Osteoblast (primary cell): ENCODE results near the gene MARCHF4. TPM values are rescaled to one million over a fixed set of nuclear protein-coding genes. Genes with fewer than 3 reads are reported as not detected.

Experiments
- DNase-seq: peaks from one replicate; pipeline ENCODE4 v3.0.0; 2011; ENCODE audit warnings: low spot score, mixed read lengths; ENCODE audit not compliant: insufficient read length; ENCODE audit errors: missing footprints
- H2AFZ ChIP-seq: 2 replicates; pipeline ENCODE4 v1.6.0; 2011; ENCODE audit warnings: mild to moderate bottlenecking, low read length
- H3K27ac ChIP-seq: 2 replicates; pipeline ENCODE4 v1.5.1; 2011; ENCODE audit warnings: mild to moderate bottlenecking, low read depth, low read length, moderate library complexity
- H3K27me3 ChIP-seq: 2 replicates; pipeline ENCODE4 v1.6.0; 2012; ENCODE audit warnings: mild to moderate bottlenecking, control low read depth, inconsistent platforms, low read length, moderate library complexity; ENCODE audit not compliant: insufficient read depth
- H3K36me3 ChIP-seq: 2 replicates; pipeline ENCODE4 v1.5.1; 2011; ENCODE audit warnings: mild to moderate bottlenecking, low read length, control low read depth, moderate library complexity; ENCODE audit not compliant: insufficient read depth
- H3K4me1 ChIP-seq: 2 replicates; pipeline ENCODE4 v1.5.1; 2011; ENCODE audit warnings: mild to moderate bottlenecking, low read length, control low read depth, moderate library complexity; ENCODE audit not compliant: insufficient read depth
- H3K4me2 ChIP-seq: 2 replicates; pipeline ENCODE4 v1.6.0; 2011; ENCODE audit warnings: mild to moderate bottlenecking, low read length; ENCODE audit not compliant: insufficient read depth
- H3K4me3 ChIP-seq: fragments of 200-600 bp; sonication (generic); 3 replicates; pipeline ENCODE4 v1.5.1; 2012; ENCODE audit warnings: mild to moderate bottlenecking, low read length, inconsistent platforms; ENCODE audit not compliant: insufficient read depth
- H3K79me2 ChIP-seq: 2 replicates; pipeline ENCODE4 v1.6.0; 2012; ENCODE audit warnings: mild to moderate bottlenecking, low read length, control low read depth, inconsistent platforms; ENCODE audit not compliant: insufficient read depth
- H3K9me3 ChIP-seq: 2 replicates; pipeline ENCODE4 v1.5.1; 2011; ENCODE audit warnings: low read depth, low read length, control low read depth
- H4K20me1 ChIP-seq: 2 replicates; pipeline ENCODE4 v1.6.0; 2012; ENCODE audit warnings: mild to moderate bottlenecking, low read length, control low read depth; ENCODE audit not compliant: insufficient read depth
- CTCF ChIP-seq: IDR thresholded peaks from 2 replicates; pipeline ENCODE4 v1.5.1; 2011; ENCODE audit warnings: mild to moderate bottlenecking, low read depth, low read length, moderate library complexity; ENCODE audit errors: extremely low read depth
- total RNA-seq: library from RNA; depleted of rRNA; stranded (reverse); fragments of >200 nt; gene quantifications from 2 replicates; pipeline ENCODE4 v1.2.3, GENCODE V29; 2012

Gene MARCHF4
- total RNA-seq, 1 donor, result 0.72 TPM

- H3K9me3 ChIP-seq, result no peaks in the 10 kb centered on the region
- H3K27ac ChIP-seq, result peak overlapping the region; percentile 37
- no peak overlapping the region for H3K4me3 ChIP-seq
- H3K4me1 ChIP-seq, result peaks cover 25% of the 10 kb centered on the region
- H3K4me2 ChIP-seq, result peak overlapping the region; percentile 28
- no peaks in the 10 kb centered on the region for H3K27me3 ChIP-seq
- no peak for DNase-seq
- TF ChIP-seq CTCF, result no peak
- peaks cover 9% of the 10 kb centered on the region for H3K79me2 ChIP-seq
- H3K36me3 ChIP-seq, result no peaks in the 10 kb centered on the region
- no peak overlapping the region for H2AFZ ChIP-seq
- H4K20me1 ChIP-seq, result no peaks in the 10 kb centered on the region
Measured at GRCh38 chr2:216373896-216374295, 1.6 kb upstream of the MARCHF4 start.

GRCh38 chr2:216372761-216373291 lies 543 bp upstream of the MARCHF4 start:
- H3K4me3 ChIP-seq, result peak overlapping the region; percentile 76
- no peaks in the 10 kb centered on the region for H3K9me3 ChIP-seq
- DNase-seq, result peak; percentile 95
- peak overlapping the region; percentile 91 for H3K4me2 ChIP-seq
- H3K27me3 ChIP-seq, result no peaks in the 10 kb centered on the region
- H4K20me1 ChIP-seq, result no peaks in the 10 kb centered on the region
- no peak for TF ChIP-seq CTCF
- peaks cover 25% of the 10 kb centered on the region for H3K4me1 ChIP-seq
- no peaks in the 10 kb centered on the region for H3K36me3 ChIP-seq
- peaks cover 9% of the 10 kb centered on the region for H3K79me2 ChIP-seq
- no peak overlapping the region for H2AFZ ChIP-seq
- H3K27ac ChIP-seq, result peak overlapping the region; percentile 91

DNA sequence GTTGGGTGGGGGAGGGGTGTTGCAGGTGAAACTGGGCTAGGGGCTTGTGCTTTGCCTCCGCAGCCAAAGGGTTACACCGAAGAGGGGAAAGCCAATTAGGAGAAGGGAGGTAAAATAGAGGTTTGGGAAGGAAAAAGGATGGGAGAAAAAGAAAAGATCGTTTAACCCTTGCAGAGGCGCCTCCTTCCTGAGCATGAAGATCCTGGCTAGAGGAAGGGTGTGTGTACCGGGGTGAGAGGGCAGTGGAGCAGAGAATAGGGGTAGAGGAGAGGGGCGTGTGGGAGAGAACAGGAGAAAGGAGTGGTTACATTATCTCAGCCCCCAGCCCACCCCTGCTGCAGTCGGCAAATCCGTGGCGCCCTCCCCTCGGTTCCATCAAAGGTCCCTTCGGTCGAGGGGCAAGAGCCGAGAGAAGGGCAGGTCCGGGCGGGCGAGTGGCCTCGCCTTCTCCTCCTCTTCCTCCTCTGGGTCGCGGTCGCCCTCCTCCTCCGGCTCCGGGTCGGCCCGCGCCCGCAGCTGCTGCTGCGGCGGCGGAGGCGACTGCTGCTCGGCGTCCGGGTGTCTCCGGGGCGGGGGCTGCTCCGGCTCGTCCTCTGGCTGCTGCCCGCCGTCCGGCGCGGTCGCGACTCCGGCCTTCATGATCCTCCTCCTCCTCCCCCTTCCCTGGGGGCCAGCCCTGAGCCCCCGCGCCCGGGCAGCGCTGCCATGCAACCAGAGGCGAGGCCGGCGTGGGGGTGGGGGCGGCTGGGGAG lies 1.1 kb downstream of the MARCHF4 start:
- peak; percentile 79 for DNase-seq
- peak overlapping the region; percentile 76 for H3K4me3 ChIP-seq
- no peaks in the 10 kb centered on the region for H3K9me3 ChIP-seq
- peaks cover 25% of the 10 kb centered on the region for H3K4me1 ChIP-seq
- no peak for TF ChIP-seq CTCF
- no peaks in the 10 kb centered on the region for H3K36me3 ChIP-seq
- H4K20me1 ChIP-seq, result peaks cover 4% of the 10 kb centered on the region
- H3K79me2 ChIP-seq, result peaks cover 13% of the 10 kb centered on the region
- no peaks in the 10 kb centered on the region for H3K27me3 ChIP-seq
- H3K4me2 ChIP-seq, result peak overlapping the region; percentile 91
- H3K27ac ChIP-seq, result no peak overlapping the region
- H2AFZ ChIP-seq, result peak overlapping the region; percentile 60

DNA sequence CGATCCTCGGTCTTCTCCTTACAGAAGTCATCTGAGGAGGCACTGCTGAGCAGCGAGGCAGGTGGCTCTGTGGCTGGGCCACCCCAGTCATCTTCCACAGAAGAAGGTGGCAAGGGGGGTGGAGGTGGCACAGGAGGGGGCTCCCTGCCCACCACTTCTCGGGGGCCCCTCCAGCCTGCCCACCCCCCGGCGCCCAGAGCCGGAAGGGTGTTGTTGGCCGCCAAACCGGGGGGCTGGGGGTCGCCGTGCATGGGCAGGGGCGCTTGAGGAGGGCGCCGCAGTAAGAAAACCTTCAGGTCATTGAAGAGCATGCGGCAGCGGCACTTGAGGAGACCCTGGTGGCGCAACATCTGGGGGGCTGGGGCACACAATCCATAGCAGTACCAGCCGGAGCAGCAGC lies 2.5 kb downstream of the MARCHF4 start:
- H3K79me2 ChIP-seq, result peaks cover 23% of the 10 kb centered on the region
- H4K20me1 ChIP-seq, result peaks cover 4% of the 10 kb centered on the region
- peaks cover 25% of the 10 kb centered on the region for H3K4me1 ChIP-seq
- no peaks in the 10 kb centered on the region for H3K9me3 ChIP-seq
- no peak overlapping the region for H3K4me2 ChIP-seq
- no peaks in the 10 kb centered on the region for H3K36me3 ChIP-seq
- TF ChIP-seq CTCF, result no peak
- no peak for DNase-seq
- no peak overlapping the region for H3K27ac ChIP-seq
- H3K4me3 ChIP-seq, result no peak overlapping the region
- H3K27me3 ChIP-seq, result no peaks in the 10 kb centered on the region
- no peak overlapping the region for H2AFZ ChIP-seq
